ENCODE data around the gene BOLA1. TPM values are rescaled to one million over a fixed set of nuclear protein-coding genes. Genes with fewer than 3 reads are reported as not detected.

BOLA1 gene
- total RNA-seq, 3 donors from 2014 or later, result 10.7 to 18.1 (median 13.2) TPM

- Histone ChIP-seq H3K9me3 (no peaks in the 10 kb centered on the region), H3K4me1 (ENCODE audit: low read depth) (peaks cover 32% of the 10 kb centered on the region), H3K36me3 (ENCODE audit: low read depth) (peaks cover 21% of the 10 kb centered on the region), H3K4me3 (no peak overlapping the region)
- intact Hi-C loops (cut with DNase I, micrococcal nuclease), result no loop called here
- no peak for TF ChIP-seq CTCF (IDR thresholded peaks at IDR 0.05)
- DNase-seq (no peak), ATAC-seq (no peak)
Measured at GRCh38 chr1:149925345-149925744, 26.0 kb downstream of the BOLA1 start.

GRCh38 chr1:149925751-149926150 lies 26.4 kb downstream of the BOLA1 start:
- intact Hi-C loops (cut with DNase I, micrococcal nuclease), result no loop called here
- Histone ChIP-seq H3K36me3 (ENCODE audit: low read depth) (peaks cover 21% of the 10 kb centered on the region), H3K9me3 (no peaks in the 10 kb centered on the region), H3K4me1 (ENCODE audit: low read depth) (peaks cover 33% of the 10 kb centered on the region), H3K4me3 (no peak overlapping the region)
- no peak for TF ChIP-seq CTCF (IDR thresholded peaks at IDR 0.05)
- ATAC-seq (no peak), DNase-seq (no peak)

GRCh38 chr1:149926296-149926695 lies 26.9 kb downstream of the BOLA1 start:
- Histone ChIP-seq H3K36me3 (ENCODE audit: low read depth) (peaks cover 21% of the 10 kb centered on the region), H3K9me3 (no peaks in the 10 kb centered on the region), H3K4me3 (no peak overlapping the region), H3K4me1 (ENCODE audit: low read depth) (peaks cover 33% of the 10 kb centered on the region)
- ATAC-seq (no peak), DNase-seq (no peak)
- intact Hi-C loops (cut with DNase I, micrococcal nuclease), result no loop called here
- no peak for TF ChIP-seq CTCF (IDR thresholded peaks at IDR 0.05)

DNA sequence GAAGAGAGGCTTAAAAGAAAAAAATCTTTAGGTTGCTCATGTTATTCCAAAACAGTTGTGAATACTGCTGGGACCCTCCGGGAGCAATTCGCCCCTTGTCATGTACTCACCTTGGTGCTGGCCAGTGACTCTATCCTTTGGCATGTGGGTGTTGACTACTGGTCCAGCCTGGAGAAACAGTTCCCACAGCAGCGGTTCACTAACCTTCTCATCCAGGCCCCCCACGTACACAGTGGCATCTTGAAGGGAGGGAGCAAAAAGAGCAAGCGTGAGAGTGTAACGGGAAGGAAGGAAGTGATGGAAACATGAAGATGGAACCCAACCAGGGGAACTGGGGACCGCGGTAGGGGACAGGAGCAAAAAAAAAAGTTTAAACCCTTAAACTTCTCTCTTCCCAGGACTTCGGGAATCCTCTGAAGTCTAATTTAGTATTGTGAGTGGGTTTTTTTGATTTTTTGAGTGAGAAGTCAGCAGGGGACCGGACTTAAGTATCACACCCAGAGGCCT lies 27.7 kb downstream of the BOLA1 start:
- Histone ChIP-seq H3K9me3 (no peaks in the 10 kb centered on the region), H3K4me1 (ENCODE audit: low read depth) (peaks cover 39% of the 10 kb centered on the region), H3K4me3 (peak overlapping the region; percentile 86), H3K36me3 (ENCODE audit: low read depth) (peaks cover 21% of the 10 kb centered on the region)
- intact Hi-C loops (cut with DNase I, micrococcal nuclease), result no loop called here
- ATAC-seq (no peak), DNase-seq (no peak)
- TF ChIP-seq CTCF (IDR thresholded peaks at IDR 0.05), result no peak

- intact Hi-C loops (cut with DNase I, micrococcal nuclease), result no loop called here
- peak; percentile 95 for ATAC-seq
- peak within 1 kb of the TSS; percentile 86 for H3K4me3 ChIP-seq
- TF ChIP-seq CTCF (IDR thresholded peaks at IDR 0.05), result no peak
- DNase-seq, result peak; percentile 97 to 98 (median 97)
- H3K4me1 ChIP-seq (ENCODE audit: low read depth), result peaks cover 40% of the 10 kb centered on the region
- no peaks in the 10 kb centered on the region for H3K9me3 ChIP-seq
- H3K36me3 ChIP-seq (ENCODE audit: low read depth), result peaks cover 21% of the 10 kb centered on the region
Measured at GRCh38 chr1:149927563-149928400, 28.4 kb downstream of the BOLA1 start, which contains the start of gene SF3B4. SF3B4 (minus strand) TSS chr1:149927803; CDS start chr1:149927759, 44 bp downstream.

All from mucosa of descending colon (tissue), 3 donors.